GM18868 (cell line): ENCODE results near the gene SERPINA9.
"Not testable (repeated sequence)": the region's sequence is repeated elsewhere in the genome, so short reads cannot be mapped to it uniquely, and the experiment has no call there.

ENCODE experiments used
- ATAC-seq: cut with Tn5 transposase; IDR thresholded peaks from one replicate; pipeline ENCODE4 v1.9.1; 2021; ENCODE audit warnings: mild to moderate bottlenecking, moderate library complexity; ENCODE audit not compliant: unreplicated experiment

The SERPINA9 gene

DNA sequence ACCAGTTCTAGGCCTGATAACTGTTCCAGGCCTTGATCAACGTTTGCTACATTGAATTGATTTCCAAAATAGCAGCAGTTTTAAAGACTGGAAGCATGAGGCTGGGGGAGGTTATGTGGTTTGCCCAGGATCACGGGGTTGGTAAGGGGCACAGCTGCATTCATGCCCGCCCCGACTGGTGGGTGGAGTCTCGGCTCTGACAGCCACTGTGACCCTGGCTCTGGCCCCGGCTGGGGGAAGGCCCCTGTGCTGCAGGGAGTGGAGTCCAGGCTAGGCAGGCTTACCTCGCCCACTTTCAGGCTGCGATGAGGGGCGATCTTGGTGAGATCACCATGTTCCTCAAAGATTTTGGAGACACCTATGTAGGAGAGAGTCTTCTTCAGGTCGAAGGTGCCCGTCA, 13.3 kb upstream of the SERPINA9 start:
- no peak for ATAC-seq

DNA sequence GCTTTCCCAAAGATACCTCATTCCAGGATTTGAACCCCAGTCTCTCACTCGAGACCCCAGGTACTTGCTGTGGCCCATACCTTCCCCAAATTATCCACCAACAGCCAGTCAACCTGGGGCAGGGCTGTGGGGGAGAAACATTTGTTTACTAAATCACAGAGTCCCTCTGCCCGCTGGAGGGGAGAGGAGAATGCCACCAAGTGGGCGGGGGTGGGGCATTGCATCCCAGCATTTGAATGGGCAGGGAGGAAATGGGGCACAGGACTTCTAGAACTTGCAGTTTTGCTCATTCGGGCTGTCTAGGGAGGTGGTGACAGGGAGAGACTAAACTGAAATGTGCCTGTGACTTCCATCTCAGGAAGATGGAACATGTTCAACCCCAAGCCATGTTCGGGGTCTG, 10.9 kb upstream of the SERPINA9 start:
- no peak for ATAC-seq

DNA sequence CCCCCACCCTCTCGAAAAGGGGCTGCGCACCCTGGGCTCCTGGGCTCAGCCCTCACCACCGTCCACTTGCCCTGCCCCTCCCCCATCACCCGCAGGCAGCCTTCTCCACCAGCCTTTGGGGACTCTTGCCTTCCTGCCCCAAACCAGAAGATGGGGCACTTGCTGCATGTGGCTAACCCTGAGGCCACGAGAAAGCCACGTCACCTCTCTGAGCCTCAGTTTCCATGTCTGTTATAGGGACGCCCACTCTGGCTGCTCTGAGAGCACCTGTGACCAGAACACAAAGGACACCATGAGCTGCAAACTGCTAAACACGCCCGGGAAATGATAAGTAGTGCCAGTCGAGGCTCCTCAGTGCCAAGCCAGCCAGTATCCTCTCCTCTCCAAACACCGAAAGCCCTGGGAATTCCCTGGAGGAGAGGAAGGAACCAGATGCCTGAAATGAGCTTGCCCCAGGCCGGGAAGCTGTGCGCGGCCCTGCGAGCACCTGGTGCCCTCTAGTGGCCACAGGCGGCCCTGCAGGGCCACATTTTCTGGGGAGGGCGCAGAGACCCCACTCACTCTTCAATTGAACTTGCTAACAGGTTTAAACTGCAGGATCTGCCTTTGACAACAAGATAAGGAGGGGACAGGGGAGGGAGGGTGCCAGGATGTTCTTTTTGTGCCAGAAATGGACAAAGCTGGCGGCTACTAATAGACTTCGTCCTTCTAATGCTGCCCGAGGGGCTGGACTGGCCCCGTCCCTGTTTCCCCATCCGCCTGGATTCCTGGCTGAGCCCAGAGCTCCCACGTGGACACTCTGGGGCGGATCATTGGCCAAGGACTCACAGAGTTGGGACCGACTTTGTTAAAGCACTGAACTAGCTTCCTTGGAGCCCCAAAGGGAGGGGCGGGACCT, 10.2 kb upstream of the SERPINA9 start:
- ATAC-seq = no peak

GRCh38 chr14:94484481-94484880, 8.5 kb upstream of the SERPINA9 start:
- ATAC-seq = no peak

DNA sequence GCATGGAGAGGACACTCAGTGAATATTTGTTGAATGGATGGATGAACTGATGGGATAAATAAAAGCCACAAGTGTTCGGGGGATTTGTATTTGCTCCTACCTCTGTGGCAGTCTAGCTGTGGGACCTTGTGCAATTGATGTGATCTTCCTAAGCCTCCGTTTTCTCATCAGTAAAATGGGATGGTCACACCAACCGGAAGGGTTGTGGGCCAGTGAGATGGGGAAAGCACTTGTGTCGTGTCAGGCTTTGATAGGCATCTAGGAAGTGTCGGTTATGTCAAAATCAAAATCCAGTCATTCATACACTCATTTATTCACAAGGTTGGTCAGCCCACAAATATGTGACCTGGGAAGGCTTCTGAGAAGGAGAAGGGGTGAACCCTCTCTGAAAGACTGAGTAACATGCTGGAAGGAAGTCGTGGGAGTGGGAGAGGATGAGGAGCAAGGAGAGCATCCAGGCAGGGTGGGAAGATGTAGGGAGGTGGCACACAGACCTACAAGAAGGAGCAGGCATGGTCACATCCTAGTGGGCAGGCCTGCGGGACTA, 7.8 kb upstream of the SERPINA9 start:
- ATAC-seq = no peak

GRCh38 chr14:94483071-94483451, 7.1 kb upstream of the SERPINA9 start:
- ATAC-seq = peak; percentile 75

DNA sequence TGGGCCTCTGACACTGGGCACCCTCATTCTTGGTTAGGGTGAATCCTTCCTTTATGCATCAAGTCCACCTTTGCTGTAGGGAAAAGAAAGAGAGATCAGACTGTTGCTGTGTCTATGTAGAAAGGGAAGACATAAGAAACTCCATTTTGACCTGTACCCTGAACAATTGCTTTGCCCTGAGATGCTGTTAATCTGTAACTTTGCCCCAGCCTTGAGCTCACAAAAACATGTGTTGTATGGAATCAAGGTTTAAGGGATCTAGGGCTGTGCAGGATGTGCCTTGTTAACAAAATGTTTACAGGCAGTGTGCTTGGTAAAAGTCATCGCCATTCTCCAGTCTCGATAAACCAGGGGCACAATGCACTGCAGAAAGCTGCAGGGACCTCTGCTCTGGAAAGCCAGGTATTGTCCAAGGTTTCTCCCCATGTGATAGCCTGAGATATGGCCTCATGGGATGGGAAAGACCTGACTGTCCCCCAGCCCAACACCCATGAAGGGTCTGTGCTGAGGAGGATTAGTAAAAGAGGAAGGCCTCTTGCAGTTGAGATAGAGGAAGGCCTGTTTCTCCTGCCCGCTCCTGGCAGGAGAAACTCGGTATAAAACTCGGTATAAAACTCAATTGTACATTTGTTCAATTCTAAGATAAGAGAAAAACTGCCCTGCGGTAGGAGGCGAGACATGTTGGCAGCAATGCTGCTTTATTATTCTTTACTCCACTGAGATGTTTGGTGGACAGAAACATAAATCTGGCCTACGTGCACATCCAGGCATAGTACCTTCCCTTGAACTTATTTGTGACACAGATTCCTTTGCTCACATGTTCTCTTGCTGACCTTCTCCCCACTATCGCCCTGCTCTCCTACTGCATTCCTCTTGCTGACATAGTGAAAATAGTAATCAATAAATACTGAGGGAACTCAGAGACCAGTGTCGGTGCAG, 6.4 kb upstream of the SERPINA9 start:
- ATAC-seq = not testable (repeated sequence)

- peak; percentile 48 for ATAC-seq
These were observed 5.6 kb upstream of the SERPINA9 start for GRCh38 chr14:94481468-94482131.

GRCh38 chr14:94480809-94481208, 4.8 kb upstream of the SERPINA9 start:
- no peak for ATAC-seq

DNA sequence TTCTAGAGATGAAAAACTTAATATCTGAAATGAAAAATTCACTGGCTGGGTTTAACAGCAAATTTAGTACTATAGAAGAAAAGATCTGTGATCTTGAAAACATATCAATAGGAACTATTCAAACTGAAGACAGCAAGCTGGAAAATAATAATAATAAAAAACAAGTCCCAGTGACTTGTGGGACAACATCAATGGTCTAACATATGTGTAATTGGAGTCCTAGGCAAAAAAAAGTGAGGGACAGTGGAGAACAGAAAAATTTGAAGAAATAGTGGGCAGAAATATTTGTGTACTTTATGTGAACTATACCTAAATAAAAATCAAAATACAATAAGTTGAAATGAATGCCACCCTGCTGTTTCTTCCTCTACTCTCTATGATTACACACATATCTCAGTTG, 2.4 kb upstream of the SERPINA9 start:
- no peak for ATAC-seq

DNA sequence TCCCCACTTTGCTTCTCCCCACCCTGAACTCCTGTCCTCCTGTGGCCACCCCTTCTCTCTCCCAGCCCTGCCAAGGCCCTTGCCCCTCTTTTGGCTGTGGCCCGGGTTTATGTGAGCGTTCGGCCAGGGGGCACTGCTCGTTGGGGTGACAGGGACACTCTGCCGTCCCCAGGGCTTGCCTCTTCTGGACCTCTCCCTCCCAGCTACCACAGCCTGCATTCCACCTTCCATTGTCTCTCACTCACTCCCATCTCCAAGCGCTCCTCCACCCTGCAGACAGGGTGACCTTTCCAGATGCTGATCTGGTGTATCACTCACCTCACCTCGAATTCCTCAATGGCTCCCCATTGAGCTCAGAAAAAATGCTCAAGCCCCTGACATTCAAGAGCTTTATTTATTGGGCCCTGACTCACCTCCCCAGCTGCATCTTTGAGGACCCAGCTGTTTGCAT, 1.4 kb downstream of the SERPINA9 start:
- no peak for ATAC-seq

DNA sequence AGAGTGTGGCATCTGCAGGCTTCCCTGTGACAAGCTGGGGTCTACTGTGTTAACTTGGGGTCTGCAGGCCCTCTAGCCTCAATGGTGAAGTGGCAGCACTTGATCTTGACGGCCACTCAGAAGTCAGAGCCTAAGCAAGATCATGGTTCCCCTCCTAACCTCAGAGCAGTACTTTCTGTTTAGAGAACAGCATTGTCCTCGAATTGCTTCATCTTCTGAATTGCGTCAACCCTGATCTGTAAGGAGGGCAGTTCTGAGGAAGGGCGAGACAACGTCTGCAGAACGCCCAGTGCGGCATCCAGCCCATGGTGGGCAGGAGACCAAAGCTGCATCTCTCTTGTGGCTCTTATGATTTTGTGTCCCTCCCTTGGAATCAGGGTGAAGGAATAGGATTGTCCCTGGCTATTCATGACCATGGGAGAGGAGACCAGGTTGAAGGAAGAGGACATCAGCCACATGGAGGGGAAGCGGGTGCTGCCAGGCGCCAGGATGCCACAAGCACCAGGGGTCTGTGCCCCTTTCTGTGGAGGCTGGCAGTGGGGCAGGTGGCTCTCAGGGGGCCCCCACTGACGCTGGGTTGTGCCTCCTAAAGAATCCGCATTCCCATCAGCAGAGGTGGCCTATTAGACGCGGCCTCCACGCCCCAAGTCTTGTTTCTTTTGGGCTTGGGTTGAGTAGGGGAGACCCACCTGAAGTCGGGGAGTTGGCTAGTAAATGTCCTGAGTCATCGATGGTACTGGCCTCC, 2.2 kb downstream of the SERPINA9 start:
- peak; percentile 43 for ATAC-seq

- no peak for ATAC-seq
These were observed 3.2 kb downstream of the SERPINA9 start for GRCh38 chr14:94472842-94473241.

GRCh38 chr14:94471045-94471444, 5.0 kb downstream of the SERPINA9 start:
- ATAC-seq = no peak

DNA sequence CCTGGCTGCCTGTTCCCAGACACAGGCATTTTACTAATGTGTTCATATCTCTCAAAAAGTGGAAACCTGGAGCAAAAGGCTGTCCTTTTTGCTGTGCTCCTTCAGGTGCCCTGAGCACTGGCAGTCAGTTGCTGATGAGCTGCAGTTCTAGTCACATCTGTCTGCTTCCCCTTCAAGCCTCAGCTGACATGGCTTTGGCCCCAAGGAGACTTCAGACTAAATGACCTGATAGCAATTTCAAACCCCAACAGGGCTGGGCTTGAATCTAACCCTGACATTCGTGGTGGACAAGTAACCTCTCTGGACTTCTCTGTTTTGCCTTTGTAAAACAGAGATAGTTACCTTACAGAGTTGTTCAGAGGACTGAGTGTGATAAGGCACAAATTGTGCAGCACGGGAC, 5.7 kb downstream of the SERPINA9 start:
- no peak for ATAC-seq

DNA sequence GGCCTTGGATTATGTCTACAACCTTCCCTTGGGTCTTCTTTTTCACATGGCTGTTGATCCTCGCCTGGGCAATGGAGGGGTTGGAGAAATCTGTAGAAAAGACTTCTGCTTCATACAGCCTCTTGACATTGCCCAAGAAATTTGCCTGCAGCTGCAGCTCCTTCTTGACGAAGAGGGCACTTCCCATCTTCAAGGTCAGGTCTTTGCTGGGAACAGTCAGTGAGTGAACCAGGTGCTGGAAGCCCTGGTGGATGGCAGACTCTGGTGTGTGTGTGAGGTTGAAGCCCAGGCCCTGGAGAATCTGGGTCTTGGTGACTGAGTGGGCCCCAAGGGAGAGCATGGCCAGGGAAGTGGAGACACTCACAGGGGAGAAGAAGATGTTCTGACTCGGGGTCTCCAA, 6.7 kb downstream of the SERPINA9 start:
- no peak for ATAC-seq

GRCh38 chr14:94467728-94468520, 8.1 kb downstream of the SERPINA9 start:
- ATAC-seq = no peak

GRCh38 chr14:94466706-94467370, 9.2 kb downstream of the SERPINA9 start:
- ATAC-seq = no peak

GRCh38 chr14:94465042-94465441, 11.0 kb downstream of the SERPINA9 start:
- no peak for ATAC-seq
